Liver (tissue), 3 donors: ENCODE results near the gene DERL2.

Experiments
- FOXA1 ChIP-seq: IDR thresholded peaks from 2 replicates; pipeline ENCODE4 v1.6.1; 2016; ENCODE audit warnings: antibody characterized with exemption
- GABPA ChIP-seq, 2 donors: IDR thresholded peaks in 1 of 2; conservative IDR thresholded peaks in 1 of 2; 2 replicates each; pipeline ENCODE4 v1.6.1; 2016; ENCODE audit warnings: antibody characterized with exemption in 2 of 2, mild to moderate bottlenecking in 1 of 2, moderate library complexity in 1 of 2
- JUND ChIP-seq, 2 donors: IDR thresholded peaks; 2 replicates each; pipeline ENCODE4 v1.6.1; 2016; ENCODE audit warnings: antibody characterized with exemption in 2 of 2
- RAD21 ChIP-seq, 2 donors: IDR thresholded peaks; 2 replicates each; pipeline ENCODE4 v1.6.1; 2016; ENCODE audit warnings: antibody characterized with exemption in 2 of 2, mild to moderate bottlenecking in 2 of 2
- RXRA ChIP-seq, 2 donors: IDR thresholded peaks; 2 replicates each; pipeline ENCODE4 v1.6.1; 2017 to 2018; ENCODE audit warnings: antibody characterized with exemption in 2 of 2, mild to moderate bottlenecking in 1 of 2
- SP1 ChIP-seq: IDR thresholded peaks from 2 replicates; pipeline ENCODE4 v1.6.1; 2018; ENCODE audit warnings: antibody characterized with exemption, mild to moderate bottlenecking
- TAF1 ChIP-seq: conservative IDR thresholded peaks from 2 replicates; pipeline ENCODE4 v1.6.1; 2016; ENCODE audit warnings: antibody characterized with exemption, mild to moderate bottlenecking
- TF ChIP-seq, protein P1 (sequence below): fragments of 150-350 bp; IDR thresholded peaks from 2 replicates; pipeline ENCODE4 v1.5.1; 2017; ENCODE audit warnings: improper control_type of control experiment, low read depth, low read length; ENCODE audit not compliant: missing input control
- TF ChIP-seq, protein P2 (sequence below): IDR thresholded peaks from 2 replicates; pipeline ENCODE4 v1.6.1; 2016; ENCODE audit warnings: antibody characterized with exemption
- TF ChIP-seq, protein P3 (sequence below): IDR thresholded peaks from 2 replicates; pipeline ENCODE4 v1.6.1; 2016; ENCODE audit warnings: antibody characterized with exemption, mild to moderate bottlenecking
- TF ChIP-seq, protein P4 (sequence below): IDR thresholded peaks from 2 replicates; pipeline ENCODE4 v1.6.1; 2016; ENCODE audit warnings: antibody characterized with exemption
- donor health status: healthy.
- donor health status: healthy.

DNA sequence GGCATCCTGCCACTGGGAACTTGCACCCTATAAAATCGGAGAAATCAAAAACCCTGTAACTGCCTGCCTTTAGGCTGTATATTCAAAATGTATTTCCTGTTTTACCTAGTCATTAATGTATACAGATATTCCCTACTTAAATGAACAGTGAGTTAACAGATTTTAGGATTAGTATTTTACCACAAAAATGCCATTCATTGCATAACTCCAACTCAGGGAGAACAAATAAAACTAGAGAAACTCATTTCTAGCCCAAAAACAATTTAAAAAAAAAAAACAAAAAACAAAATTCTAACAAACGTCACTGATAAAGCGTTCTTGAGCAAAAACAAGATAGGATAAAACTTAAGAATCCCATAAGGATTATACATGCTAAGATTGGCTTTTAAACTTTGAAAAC lies 13.5 kb downstream of the DERL2 start:
- TF ChIP-seq TAF1: no peak
- TF ChIP-seq, protein P1, sequence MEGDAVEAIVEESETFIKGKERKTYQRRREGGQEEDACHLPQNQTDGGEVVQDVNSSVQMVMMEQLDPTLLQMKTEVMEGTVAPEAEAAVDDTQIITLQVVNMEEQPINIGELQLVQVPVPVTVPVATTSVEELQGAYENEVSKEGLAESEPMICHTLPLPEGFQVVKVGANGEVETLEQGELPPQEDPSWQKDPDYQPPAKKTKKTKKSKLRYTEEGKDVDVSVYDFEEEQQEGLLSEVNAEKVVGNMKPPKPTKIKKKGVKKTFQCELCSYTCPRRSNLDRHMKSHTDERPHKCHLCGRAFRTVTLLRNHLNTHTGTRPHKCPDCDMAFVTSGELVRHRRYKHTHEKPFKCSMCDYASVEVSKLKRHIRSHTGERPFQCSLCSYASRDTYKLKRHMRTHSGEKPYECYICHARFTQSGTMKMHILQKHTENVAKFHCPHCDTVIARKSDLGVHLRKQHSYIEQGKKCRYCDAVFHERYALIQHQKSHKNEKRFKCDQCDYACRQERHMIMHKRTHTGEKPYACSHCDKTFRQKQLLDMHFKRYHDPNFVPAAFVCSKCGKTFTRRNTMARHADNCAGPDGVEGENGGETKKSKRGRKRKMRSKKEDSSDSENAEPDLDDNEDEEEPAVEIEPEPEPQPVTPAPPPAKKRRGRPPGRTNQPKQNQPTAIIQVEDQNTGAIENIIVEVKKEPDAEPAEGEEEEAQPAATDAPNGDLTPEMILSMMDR: no peak
- no peak for TF ChIP-seq SP1
- no peak for TF ChIP-seq RAD21 (IDR thresholded peaks at IDR 0.05)
- TF ChIP-seq GABPA (IDR thresholded peaks at IDR 0.05 in 1 of 2, conservative IDR thresholded peaks at IDR 0.05 in 1 of 2): no peak
- TF ChIP-seq, protein P2, sequence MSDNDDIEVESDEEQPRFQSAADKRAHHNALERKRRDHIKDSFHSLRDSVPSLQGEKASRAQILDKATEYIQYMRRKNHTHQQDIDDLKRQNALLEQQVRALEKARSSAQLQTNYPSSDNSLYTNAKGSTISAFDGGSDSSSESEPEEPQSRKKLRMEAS: no peak
- TF ChIP-seq, protein P3, sequence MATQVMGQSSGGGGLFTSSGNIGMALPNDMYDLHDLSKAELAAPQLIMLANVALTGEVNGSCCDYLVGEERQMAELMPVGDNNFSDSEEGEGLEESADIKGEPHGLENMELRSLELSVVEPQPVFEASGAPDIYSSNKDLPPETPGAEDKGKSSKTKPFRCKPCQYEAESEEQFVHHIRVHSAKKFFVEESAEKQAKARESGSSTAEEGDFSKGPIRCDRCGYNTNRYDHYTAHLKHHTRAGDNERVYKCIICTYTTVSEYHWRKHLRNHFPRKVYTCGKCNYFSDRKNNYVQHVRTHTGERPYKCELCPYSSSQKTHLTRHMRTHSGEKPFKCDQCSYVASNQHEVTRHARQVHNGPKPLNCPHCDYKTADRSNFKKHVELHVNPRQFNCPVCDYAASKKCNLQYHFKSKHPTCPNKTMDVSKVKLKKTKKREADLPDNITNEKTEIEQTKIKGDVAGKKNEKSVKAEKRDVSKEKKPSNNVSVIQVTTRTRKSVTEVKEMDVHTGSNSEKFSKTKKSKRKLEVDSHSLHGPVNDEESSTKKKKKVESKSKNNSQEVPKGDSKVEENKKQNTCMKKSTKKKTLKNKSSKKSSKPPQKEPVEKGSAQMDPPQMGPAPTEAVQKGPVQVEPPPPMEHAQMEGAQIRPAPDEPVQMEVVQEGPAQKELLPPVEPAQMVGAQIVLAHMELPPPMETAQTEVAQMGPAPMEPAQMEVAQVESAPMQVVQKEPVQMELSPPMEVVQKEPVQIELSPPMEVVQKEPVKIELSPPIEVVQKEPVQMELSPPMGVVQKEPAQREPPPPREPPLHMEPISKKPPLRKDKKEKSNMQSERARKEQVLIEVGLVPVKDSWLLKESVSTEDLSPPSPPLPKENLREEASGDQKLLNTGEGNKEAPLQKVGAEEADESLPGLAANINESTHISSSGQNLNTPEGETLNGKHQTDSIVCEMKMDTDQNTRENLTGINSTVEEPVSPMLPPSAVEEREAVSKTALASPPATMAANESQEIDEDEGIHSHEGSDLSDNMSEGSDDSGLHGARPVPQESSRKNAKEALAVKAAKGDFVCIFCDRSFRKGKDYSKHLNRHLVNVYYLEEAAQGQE: no peak
- no peak for TF ChIP-seq FOXA1
- TF ChIP-seq, protein P4, sequence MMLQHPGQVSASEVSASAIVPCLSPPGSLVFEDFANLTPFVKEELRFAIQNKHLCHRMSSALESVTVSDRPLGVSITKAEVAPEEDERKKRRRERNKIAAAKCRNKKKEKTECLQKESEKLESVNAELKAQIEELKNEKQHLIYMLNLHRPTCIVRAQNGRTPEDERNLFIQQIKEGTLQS: no peak
- TF ChIP-seq JUND (IDR thresholded peaks at IDR 0.05): no peak
- TF ChIP-seq RXRA (IDR thresholded peaks at IDR 0.05): no peak
